Testis (tissue), 3 donors: ENCODE results near the gene GRIN2B. TPM values are rescaled to one million over a fixed set of nuclear protein-coding genes. Genes with fewer than 3 reads are reported as not detected.

Source experiments
- DNase-seq: peaks from one replicate; pipeline ENCODE4 v3.0.0-alpha.2; 2019
- H3K27ac ChIP-seq, 2 donors: fragments of 200-600 bp; sonication (generic); one replicate each; pipeline ENCODE4 v1.5.1; 2019
- H3K27me3 ChIP-seq: fragments of 200-600 bp; sonication (generic); one replicate; pipeline ENCODE4 v1.5.1; 2019
- H3K36me3 ChIP-seq: fragments of 200-600 bp; sonication (generic); one replicate; pipeline ENCODE4 v1.5.1; 2017; ENCODE audit warnings: low read depth; ENCODE audit errors: missing control alignments
- H3K4me1 ChIP-seq: fragments of 200-600 bp; sonication (generic); one replicate; pipeline ENCODE4 v1.5.1; 2019
- H3K4me3 ChIP-seq, 2 donors: fragments of 200-600 bp; sonication (generic); one replicate each; pipeline ENCODE4 v1.5.1; 2017 to 2019
- H3K9me3 ChIP-seq: fragments of 200-600 bp; sonication (generic); one replicate; pipeline ENCODE4 v1.5.1; 2017
- POLR2A ChIP-seq: fragments of 450-650 bp; IDR thresholded peaks from one replicate; pipeline ENCODE4 v1.6.1; 2017; ENCODE audit warnings: antibody characterized with exemption, mild to moderate bottlenecking, moderate library complexity
- WGBS, 2 donors: methylation state at CpG; one replicate each; pipeline ENCODE4 v1.1.5; 2018; 5-methylcytosine and 5-hydroxymethylcytosine counted together
- intact Hi-C: fragments of 100-400 bp; cut with DNase I; formaldehyde crosslinking; loops from one replicate; pipeline ENCODE4 v1.15.1; 2023; ENCODE audit warnings: low total_unique reads
- polyA plus RNA-seq: library from polyadenylated mRNA; stranded (reverse); fragments of 350-450 nt; fragmentation: Illumina TruSeq; extraction: RNeasy Lipid Tissue Mini Kit (QIAGEN cat#74804); gene quantifications from one replicate; pipeline ENCODE4 v1.2.3, GENCODE V29; 2014; ENCODE audit warnings: low read depth, low replicate concordance; ENCODE audit not compliant: insufficient read depth
- total RNA-seq, 2 donors: library from RNA; depleted of rRNA; stranded (reverse); fragments of >200 nt; gene quantifications; one replicate each; pipeline ENCODE4 v1.2.3, GENCODE V29; 2016
- TF ChIP-seq, protein P1 (sequence below), 3 experiments: fragments of 450-650 bp in 2 of 3; fragments of 200-600 bp in 1 of 3; sonication (generic) in 1 of 3; IDR thresholded peaks; one replicate each; pipeline ENCODE4 v1.5.1; 2016 to 2019; ENCODE audit warnings: antibody characterized with exemption in 3 of 3, mild to moderate bottlenecking in 2 of 3, moderate library complexity in 1 of 3

GRIN2B gene
- total and polyA plus RNA-seq, 3 donors from 2014 or later: 1.1 to 3.2 (median 1.8) TPM

DNA sequence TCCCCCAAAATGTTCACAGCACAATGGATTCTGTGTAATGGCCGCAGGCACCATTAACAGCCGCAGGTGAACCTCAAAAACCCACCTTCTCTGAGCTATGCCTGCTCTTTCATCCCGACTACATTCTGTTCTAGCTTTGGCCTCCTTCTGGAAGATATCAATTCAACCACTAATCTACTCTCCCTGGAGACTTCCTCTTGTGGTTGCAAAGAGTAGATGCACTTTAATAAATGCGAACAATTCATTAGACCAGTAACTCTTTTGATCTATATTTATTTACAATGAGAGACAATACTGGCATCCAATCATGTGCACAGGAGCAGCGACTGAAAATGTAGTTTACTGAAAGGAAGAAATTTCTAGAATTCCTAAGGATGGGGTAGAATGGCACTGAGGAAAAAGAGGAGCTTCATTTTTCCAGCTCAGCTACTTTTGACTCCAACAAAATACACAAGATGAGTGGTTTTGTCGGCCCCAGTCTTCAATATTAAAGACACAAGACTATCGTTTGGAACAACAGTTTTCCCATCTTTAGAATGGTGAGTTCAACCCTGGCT lies 5.3 kb downstream of the GRIN2B start:
- Histone ChIP-seq H3K36me3 (no peaks in the 10 kb centered on the region), H3K27ac (no peak overlapping the region), H3K9me3 (no peaks in the 10 kb centered on the region), H3K4me1 (peaks cover 8% of the 10 kb centered on the region), H3K27me3 (no peaks in the 10 kb centered on the region), H3K4me3 (no peak overlapping the region)
- intact Hi-C loops: no loop called here
- TF ChIP-seq, protein P1, sequence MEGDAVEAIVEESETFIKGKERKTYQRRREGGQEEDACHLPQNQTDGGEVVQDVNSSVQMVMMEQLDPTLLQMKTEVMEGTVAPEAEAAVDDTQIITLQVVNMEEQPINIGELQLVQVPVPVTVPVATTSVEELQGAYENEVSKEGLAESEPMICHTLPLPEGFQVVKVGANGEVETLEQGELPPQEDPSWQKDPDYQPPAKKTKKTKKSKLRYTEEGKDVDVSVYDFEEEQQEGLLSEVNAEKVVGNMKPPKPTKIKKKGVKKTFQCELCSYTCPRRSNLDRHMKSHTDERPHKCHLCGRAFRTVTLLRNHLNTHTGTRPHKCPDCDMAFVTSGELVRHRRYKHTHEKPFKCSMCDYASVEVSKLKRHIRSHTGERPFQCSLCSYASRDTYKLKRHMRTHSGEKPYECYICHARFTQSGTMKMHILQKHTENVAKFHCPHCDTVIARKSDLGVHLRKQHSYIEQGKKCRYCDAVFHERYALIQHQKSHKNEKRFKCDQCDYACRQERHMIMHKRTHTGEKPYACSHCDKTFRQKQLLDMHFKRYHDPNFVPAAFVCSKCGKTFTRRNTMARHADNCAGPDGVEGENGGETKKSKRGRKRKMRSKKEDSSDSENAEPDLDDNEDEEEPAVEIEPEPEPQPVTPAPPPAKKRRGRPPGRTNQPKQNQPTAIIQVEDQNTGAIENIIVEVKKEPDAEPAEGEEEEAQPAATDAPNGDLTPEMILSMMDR (IDR thresholded peaks at IDR 0.05): no peak
- no peak for TF ChIP-seq POLR2A
- 66 to 73% methylated on average over 7 of the region's 7 CpGs for WGBS, 2 donors
- no peak for DNase-seq

DNA sequence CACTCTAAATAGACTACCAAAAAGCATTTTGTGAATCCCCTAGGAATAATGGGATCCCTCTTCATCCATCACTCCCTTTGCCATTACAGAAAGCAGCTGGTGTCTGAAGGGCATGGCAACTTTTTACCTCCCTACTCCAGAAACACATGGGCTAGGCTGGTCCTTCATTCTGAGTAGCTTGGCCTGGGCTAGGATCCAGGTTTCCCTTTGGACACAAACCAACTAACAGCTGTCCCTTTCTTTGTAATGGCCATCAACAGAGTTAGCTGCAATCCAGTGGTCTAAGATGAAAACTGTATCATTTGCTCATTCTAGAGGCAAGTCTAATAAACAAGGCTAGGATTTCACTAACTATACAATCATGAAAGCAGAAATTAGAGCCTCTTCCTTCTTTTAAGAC lies 7.4 kb downstream of the GRIN2B start:
- Histone ChIP-seq H3K27me3 (no peaks in the 10 kb centered on the region), H3K36me3 (no peaks in the 10 kb centered on the region), H3K4me1 (no peaks in the 10 kb centered on the region), H3K27ac (no peak overlapping the region), H3K4me3 (no peak overlapping the region), H3K9me3 (no peaks in the 10 kb centered on the region)
- intact Hi-C loops: no loop called here
- no peak for DNase-seq
- no peak for TF ChIP-seq POLR2A
- TF ChIP-seq, protein P1 (IDR thresholded peaks at IDR 0.05): no peak

DNA sequence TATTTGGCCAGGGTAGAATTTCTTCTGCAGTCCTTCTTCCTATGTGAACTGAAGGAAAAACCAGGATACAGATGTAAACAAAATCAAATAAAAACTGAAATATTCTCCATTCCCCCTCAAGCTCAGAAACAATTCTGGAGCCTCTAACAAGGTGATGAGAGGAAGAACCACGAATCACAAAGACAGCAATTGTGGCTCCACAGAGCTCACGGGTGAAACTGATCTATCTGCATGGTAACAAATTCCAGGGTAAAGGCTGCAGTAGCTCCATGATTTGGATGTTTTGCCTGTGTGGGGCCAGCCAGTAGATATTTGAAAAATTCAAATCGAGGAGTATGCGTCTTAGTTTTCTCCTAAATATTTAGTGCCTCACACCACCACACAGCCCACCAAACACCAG lies 10.6 kb downstream of the GRIN2B start:
- no peak for DNase-seq
- Histone ChIP-seq H3K27ac (no peak overlapping the region), H3K9me3 (no peaks in the 10 kb centered on the region), H3K27me3 (no peaks in the 10 kb centered on the region), H3K4me1 (no peaks in the 10 kb centered on the region), H3K36me3 (no peaks in the 10 kb centered on the region), H3K4me3 (no peak overlapping the region)
- TF ChIP-seq, protein P1 (IDR thresholded peaks at IDR 0.05): no peak
- no peak for TF ChIP-seq POLR2A
- intact Hi-C loops: no loop called here
- 59 to 67% methylated on average over 4 of the region's 4 CpGs for WGBS, 2 donors

DNA sequence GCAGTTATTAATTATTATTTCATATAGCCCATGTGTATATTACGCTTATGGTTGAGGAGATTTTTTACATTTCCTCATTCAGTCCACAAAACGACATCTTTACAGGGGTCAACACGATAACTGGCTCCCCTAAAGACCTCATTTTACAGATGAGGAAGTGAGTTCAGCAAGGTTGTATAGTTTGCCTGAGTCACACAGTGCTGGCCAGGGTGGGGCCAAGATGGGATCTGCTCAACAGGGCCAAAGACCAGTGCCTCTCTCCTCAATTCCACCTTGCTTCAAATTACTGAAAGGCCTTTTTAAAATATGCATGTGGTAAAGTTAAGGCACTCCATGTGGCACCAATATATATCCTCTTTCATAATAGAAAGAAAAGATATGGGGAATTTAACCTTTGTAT lies 13.1 kb downstream of the GRIN2B start:
- Histone ChIP-seq H3K27me3 (no peaks in the 10 kb centered on the region), H3K9me3 (no peaks in the 10 kb centered on the region), H3K36me3 (no peaks in the 10 kb centered on the region), H3K4me3 (no peak overlapping the region), H3K4me1 (no peaks in the 10 kb centered on the region), H3K27ac (no peak overlapping the region)
- 82 to 87% methylated on average over 3 of the region's 3 CpGs for WGBS, 2 donors
- TF ChIP-seq, protein P1 (IDR thresholded peaks at IDR 0.05): no peak
- TF ChIP-seq POLR2A: no peak
- no peak for DNase-seq
- intact Hi-C loops: no loop called here

DNA sequence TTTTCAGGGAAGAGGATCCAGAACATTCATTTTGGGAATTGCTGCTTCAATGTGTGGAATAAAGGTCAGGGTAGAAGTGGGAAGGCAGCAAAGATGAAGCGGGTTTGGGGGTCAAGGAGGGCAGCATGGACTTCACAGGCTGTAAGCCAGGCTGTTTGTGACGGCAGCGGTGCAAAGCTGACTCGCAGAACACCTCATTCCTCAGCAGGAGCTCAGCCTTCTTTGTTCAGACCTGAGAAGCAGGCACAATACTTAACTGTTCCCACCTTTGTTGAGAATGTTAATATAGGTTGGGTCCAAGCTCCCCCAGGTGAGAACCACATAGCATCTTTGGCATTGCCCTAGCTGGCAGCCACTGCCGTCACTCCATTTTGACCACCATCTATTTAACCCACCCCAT lies 16.7 kb downstream of the GRIN2B start:
- H3K27ac ChIP-seq: no peak overlapping the region
- no peaks in the 10 kb centered on the region for H3K36me3 ChIP-seq
- no peaks in the 10 kb centered on the region for H3K9me3 ChIP-seq
- intact Hi-C loops: no loop called here
- TF ChIP-seq POLR2A: no peak
- TF ChIP-seq, protein P1 (IDR thresholded peaks at IDR 0.05): no peak
- no peaks in the 10 kb centered on the region for H3K27me3 ChIP-seq
- no peak for DNase-seq
- 80 to 86% methylated on average over 5 of the region's 5 CpGs for WGBS, 2 donors
- no peak overlapping the region for H3K4me3 ChIP-seq
- no peaks in the 10 kb centered on the region for H3K4me1 ChIP-seq
